Measurements from ENCODE around the gene LRP10.
"Not testable (repeated sequence)": the region's sequence is repeated elsewhere in the genome, so short reads cannot be mapped to it uniquely, and the experiment has no call there.

The LRP10 gene, protein sequence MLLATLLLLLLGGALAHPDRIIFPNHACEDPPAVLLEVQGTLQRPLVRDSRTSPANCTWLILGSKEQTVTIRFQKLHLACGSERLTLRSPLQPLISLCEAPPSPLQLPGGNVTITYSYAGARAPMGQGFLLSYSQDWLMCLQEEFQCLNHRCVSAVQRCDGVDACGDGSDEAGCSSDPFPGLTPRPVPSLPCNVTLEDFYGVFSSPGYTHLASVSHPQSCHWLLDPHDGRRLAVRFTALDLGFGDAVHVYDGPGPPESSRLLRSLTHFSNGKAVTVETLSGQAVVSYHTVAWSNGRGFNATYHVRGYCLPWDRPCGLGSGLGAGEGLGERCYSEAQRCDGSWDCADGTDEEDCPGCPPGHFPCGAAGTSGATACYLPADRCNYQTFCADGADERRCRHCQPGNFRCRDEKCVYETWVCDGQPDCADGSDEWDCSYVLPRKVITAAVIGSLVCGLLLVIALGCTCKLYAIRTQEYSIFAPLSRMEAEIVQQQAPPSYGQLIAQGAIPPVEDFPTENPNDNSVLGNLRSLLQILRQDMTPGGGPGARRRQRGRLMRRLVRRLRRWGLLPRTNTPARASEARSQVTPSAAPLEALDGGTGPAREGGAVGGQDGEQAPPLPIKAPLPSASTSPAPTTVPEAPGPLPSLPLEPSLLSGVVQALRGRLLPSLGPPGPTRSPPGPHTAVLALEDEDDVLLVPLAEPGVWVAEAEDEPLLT

DNA sequence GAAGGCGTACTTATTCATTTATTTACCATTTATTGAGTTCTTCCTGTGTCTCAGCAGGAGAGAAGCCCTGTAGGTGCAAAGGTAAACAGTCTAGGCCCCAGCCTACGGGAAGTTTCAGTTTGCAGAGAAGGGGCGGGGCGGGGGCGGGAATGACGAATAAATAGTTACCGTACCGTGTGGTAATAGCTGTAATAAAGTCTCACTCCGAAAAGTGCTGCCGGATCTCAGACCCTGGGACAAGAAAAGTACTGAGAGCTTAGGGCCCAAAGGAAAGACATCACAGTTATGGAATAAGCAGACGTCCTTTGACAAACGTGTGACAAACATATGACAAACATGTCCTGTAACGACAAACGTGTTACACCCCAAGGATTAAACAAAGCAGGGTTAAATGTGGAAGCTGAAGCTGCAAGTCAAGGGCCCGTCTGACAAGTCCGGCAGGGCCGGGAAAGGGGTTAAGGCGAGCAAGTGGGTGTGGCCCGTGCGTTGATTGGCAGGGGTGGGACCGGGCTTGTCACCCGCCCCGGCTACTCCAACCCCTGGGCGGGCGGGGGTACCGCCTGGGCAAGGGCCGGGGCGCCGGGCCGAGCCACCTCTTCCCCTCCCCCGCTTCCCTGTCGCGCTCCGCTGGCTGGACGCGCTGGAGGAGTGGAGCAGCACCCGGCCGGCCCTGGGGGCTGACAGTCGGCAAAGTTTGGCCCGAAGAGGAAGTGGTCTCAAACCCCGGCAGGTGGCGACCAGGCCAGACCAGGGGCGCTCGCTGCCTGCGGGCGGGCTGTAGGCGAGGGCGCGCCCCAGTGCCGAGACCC lies at the start of gene LRP10:
TSS of gene LRP10 (plus strand) at position 517 of the 809 bp plus-strand sequence. CDS start 564 bp downstream, outside the sequence.
- H3K36me3 ChIP-seq (ENCODE audit: control insufficient read depth, insufficient read depth, low read length) = peaks cover 23% of the 10 kb centered on the region
- H3K4me1 ChIP-seq (ENCODE audit: control insufficient read depth, insufficient read depth, low read length) = peaks cover 21% of the 10 kb centered on the region

GRCh38 chr14:22822016-22822570 lies 49.4 kb upstream of the LRP10 start:
- Histone ChIP-seq H3K9ac (ENCODE audit: low read length) (peak overlapping the region; percentile 84), H3K4me3 (ENCODE audit: low read length) (no peak overlapping the region), H3K36me3 (ENCODE audit: control insufficient read depth, insufficient read depth, low read length) (no peaks in the 10 kb centered on the region), H3K4me1 (ENCODE audit: control insufficient read depth, insufficient read depth, low read length) (peaks cover 59% of the 10 kb centered on the region), H3K9me3 (ENCODE audit: control insufficient read depth, low read length) (no peaks in the 10 kb centered on the region), H3K27me3 (ENCODE audit: control insufficient read depth, insufficient read depth, low read length) (no peaks in the 10 kb centered on the region)

More for the DNA sequence above, at the start of gene LRP10:
- peak within 1 kb of the TSS; percentile 99 for H3K9ac ChIP-seq (ENCODE audit: low read length)
- H3K9me3 ChIP-seq (ENCODE audit: control insufficient read depth, low read length) = no peaks in the 10 kb centered on the region
- H3K4me3 ChIP-seq (ENCODE audit: low read length) = peak within 1 kb of the TSS; percentile 60
- H3K27me3 ChIP-seq (ENCODE audit: control insufficient read depth, insufficient read depth, low read length) = no peaks in the 10 kb centered on the region

- Histone ChIP-seq H3K4me1 (ENCODE audit: control insufficient read depth, insufficient read depth, low read length) (peaks cover 57% of the 10 kb centered on the region), H3K9ac (ENCODE audit: low read length) (peak overlapping the region; percentile 84), H3K9me3 (ENCODE audit: control insufficient read depth, low read length) (no peaks in the 10 kb centered on the region), H3K27me3 (ENCODE audit: control insufficient read depth, insufficient read depth, low read length) (no peaks in the 10 kb centered on the region), H3K4me3 (ENCODE audit: low read length) (peak overlapping the region; percentile 21), H3K36me3 (ENCODE audit: control insufficient read depth, insufficient read depth, low read length) (no peaks in the 10 kb centered on the region)
These were observed 48.9 kb upstream of the LRP10 start for GRCh38 chr14:22822571-22823098.

- no peaks in the 10 kb centered on the region for H3K36me3 ChIP-seq (ENCODE audit: control insufficient read depth, insufficient read depth, low read length)
- no peak overlapping the region for H3K9ac ChIP-seq (ENCODE audit: low read length)
- H3K9me3 ChIP-seq (ENCODE audit: control insufficient read depth, low read length) = no peaks in the 10 kb centered on the region
- H3K4me1 ChIP-seq (ENCODE audit: control insufficient read depth, insufficient read depth, low read length) = peaks cover 40% of the 10 kb centered on the region
- H3K4me3 ChIP-seq (ENCODE audit: low read length) = no peak overlapping the region
- no peaks in the 10 kb centered on the region for H3K27me3 ChIP-seq (ENCODE audit: control insufficient read depth, insufficient read depth, low read length)
These were observed 46.7 kb upstream of the LRP10 start for GRCh38 chr14:22824711-22825359.

- H3K36me3 ChIP-seq (ENCODE audit: control insufficient read depth, insufficient read depth, low read length); H3K9me3 ChIP-seq (ENCODE audit: control insufficient read depth, low read length); H3K27me3 ChIP-seq (ENCODE audit: control insufficient read depth, insufficient read depth, low read length): not testable (repeated sequence)
- H3K4me1 ChIP-seq (ENCODE audit: control insufficient read depth, insufficient read depth, low read length) = peaks cover 12% of the 10 kb centered on the region
- H3K9ac ChIP-seq (ENCODE audit: low read length) = peak overlapping the region; percentile 96
- H3K4me3 ChIP-seq (ENCODE audit: low read length) = peak overlapping the region; percentile 99
These were observed 42.4 kb upstream of the LRP10 start for GRCh38 chr14:22829076-22829660.

DNA sequence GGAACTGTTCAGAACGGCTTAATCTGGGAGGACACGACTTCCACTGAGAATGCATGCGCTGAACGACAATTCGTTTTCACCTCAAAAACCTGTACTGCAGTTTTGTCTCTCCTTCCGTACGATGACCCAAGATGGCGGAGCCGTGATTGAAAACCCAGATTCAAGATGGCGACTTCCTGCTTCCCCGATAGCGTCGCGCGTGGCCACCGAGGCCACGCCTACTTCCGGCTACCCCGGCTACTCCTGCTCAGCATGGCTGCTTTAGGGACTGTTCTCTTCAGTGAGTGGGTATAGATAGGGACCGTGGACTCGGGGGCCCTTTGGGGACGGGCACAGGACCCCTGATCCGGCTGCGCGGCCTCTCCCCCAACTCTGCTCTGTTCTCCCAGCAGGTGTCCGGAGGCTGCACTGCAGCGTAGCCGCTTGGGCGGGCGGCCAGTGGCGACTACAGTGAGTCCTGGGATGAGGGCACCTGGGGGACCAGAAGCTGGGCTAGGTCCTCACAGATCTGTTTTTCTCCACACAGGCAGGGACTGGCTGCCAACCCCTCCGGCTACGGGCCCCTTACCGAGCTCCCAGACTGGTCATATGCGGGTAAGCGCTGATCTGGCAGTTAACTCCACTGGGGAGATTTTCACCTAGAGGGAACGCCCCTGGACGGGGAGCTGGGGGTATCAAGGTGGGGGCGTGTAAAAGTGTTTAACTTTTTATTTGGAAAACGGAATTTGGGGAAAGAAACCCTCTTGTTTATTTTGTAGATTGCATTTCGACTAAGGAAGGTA lies 41.7 kb upstream of the LRP10 start, which contains the start of gene MRPL52:
TSS of gene MRPL52 (plus strand) at position 227 of the 782 bp plus-strand sequence. CDS start at position 253, 26 bp downstream.
- Histone ChIP-seq H3K9me3 (ENCODE audit: control insufficient read depth, low read length) (no peaks in the 10 kb centered on the region), H3K4me1 (ENCODE audit: control insufficient read depth, insufficient read depth, low read length) (peaks cover 12% of the 10 kb centered on the region), H3K36me3 (ENCODE audit: control insufficient read depth, insufficient read depth, low read length) (no peaks in the 10 kb centered on the region), H3K4me3 (ENCODE audit: low read length) (peak within 1 kb of the TSS; percentile 99), H3K27me3 (ENCODE audit: control insufficient read depth, insufficient read depth, low read length) (no peaks in the 10 kb centered on the region), H3K9ac (ENCODE audit: low read length) (peak within 1 kb of the TSS; percentile 96)

- H3K9ac ChIP-seq (ENCODE audit: low read length) = peak overlapping the region; percentile 96
- no peaks in the 10 kb centered on the region for H3K27me3 ChIP-seq (ENCODE audit: control insufficient read depth, insufficient read depth, low read length)
- H3K9me3 ChIP-seq (ENCODE audit: control insufficient read depth, low read length) = no peaks in the 10 kb centered on the region
- no peaks in the 10 kb centered on the region for H3K36me3 ChIP-seq (ENCODE audit: control insufficient read depth, insufficient read depth, low read length)
- peak overlapping the region; percentile 99 for H3K4me3 ChIP-seq (ENCODE audit: low read length)
- H3K4me1 ChIP-seq (ENCODE audit: control insufficient read depth, insufficient read depth, low read length) = peaks cover 12% of the 10 kb centered on the region
These were observed 41.0 kb upstream of the LRP10 start for GRCh38 chr14:22830443-22831010.

- no peak overlapping the region for H3K9ac ChIP-seq (ENCODE audit: low read length)
- H3K36me3 ChIP-seq (ENCODE audit: control insufficient read depth, insufficient read depth, low read length) = no peaks in the 10 kb centered on the region
- H3K4me1 ChIP-seq (ENCODE audit: control insufficient read depth, insufficient read depth, low read length) = peaks cover 21% of the 10 kb centered on the region
- H3K4me3 ChIP-seq (ENCODE audit: low read length) = no peak overlapping the region
- no peaks in the 10 kb centered on the region for H3K9me3 ChIP-seq (ENCODE audit: control insufficient read depth, low read length)
- H3K27me3 ChIP-seq (ENCODE audit: control insufficient read depth, insufficient read depth, low read length) = no peaks in the 10 kb centered on the region
These were observed 36.0 kb upstream of the LRP10 start for GRCh38 chr14:22835505-22835904.

DNA sequence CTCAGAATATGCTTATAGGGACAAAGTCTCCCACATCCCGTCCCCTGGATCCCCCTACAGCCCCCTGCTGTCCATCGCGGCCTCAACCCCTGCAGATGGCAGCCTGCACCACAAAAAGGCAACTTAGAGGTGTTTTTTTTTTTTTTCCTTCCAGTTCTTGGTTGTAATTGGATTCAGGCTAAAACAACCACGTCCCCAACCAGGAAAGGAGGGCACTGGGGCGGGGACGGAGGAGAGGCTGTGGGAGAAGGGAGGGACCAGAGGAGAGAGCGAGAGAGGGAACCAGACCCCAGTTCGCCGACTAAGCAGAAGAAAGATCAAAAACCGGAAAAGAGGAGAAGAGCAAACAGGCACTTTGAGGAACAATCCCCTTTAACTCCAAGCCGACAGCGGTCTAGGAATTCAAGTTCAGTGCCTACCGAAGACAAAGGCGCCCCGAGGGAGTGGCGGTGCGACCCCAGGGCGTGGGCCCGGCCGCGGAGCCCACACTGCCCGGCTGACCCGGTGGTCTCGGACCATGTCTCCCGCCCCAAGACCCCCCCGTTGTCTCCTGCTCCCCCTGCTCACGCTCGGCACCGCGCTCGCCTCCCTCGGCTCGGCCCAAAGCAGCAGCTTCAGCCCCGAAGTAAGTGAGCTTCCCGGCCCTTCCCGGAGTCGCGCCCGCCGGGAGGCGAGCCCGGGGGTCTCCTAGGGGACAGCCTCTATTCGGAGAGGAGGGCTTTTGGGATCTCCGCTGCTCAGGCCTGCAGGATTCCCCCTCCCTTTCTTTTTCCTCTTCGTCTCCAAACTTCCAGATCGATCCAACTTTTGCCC lies 35.0 kb upstream of the LRP10 start, which contains the start of gene MMP14:
TSS of gene MMP14 (plus strand) at position 285 of the 813 bp plus-strand sequence. CDS start at position 518, 233 bp downstream.
- Histone ChIP-seq H3K9me3 (ENCODE audit: control insufficient read depth, low read length) (no peaks in the 10 kb centered on the region), H3K4me1 (ENCODE audit: control insufficient read depth, insufficient read depth, low read length) (peaks cover 18% of the 10 kb centered on the region), H3K4me3 (ENCODE audit: low read length) (peak within 1 kb of the TSS; percentile 86), H3K27me3 (ENCODE audit: control insufficient read depth, insufficient read depth, low read length) (no peaks in the 10 kb centered on the region), H3K9ac (ENCODE audit: low read length) (peak within 1 kb of the TSS; percentile 97), H3K36me3 (ENCODE audit: control insufficient read depth, insufficient read depth, low read length) (peaks cover 2% of the 10 kb centered on the region)

All from mucosa of stomach (tissue), 1 donor.